Omental fat pad (tissue), 4 donors: ENCODE results near the gene C20orf96. TPM values are rescaled to one million over a fixed set of nuclear protein-coding genes. Genes with fewer than 3 reads are reported as not detected.

Experiments
- ATAC-seq: fragments of 150-250 bp; one replicate; pipeline ENCODE4 v1.9.1; 2016; ENCODE audit warnings: mild to moderate bottlenecking, moderate library complexity; ENCODE audit not compliant: low FRiP score
- DNase-seq: peaks from one replicate; pipeline ENCODE4 v3.0.0-alpha.2; 2019; ENCODE audit warnings: low spot score
- total RNA-seq, 4 donors: library from RNA; depleted of rRNA; stranded (reverse); fragments of >200 nt; gene quantifications; one replicate each; pipeline ENCODE4 v1.1.0, GENCODE V29; 2016
- TF ChIP-seq, protein P1 (sequence below), 3 donors: fragments of 450-650 bp; IDR thresholded peaks; one replicate each; pipeline ENCODE4 v1.5.1; 2016 to 2017; ENCODE audit warnings: antibody characterized with exemption in 3 of 3, mild to moderate bottlenecking in 3 of 3, moderate library complexity in 2 of 3

The C20orf96 gene
- total RNA-seq, 4 donors from 2014 or later = 1.4 to 3.0 (median 1.9) TPM

DNA sequence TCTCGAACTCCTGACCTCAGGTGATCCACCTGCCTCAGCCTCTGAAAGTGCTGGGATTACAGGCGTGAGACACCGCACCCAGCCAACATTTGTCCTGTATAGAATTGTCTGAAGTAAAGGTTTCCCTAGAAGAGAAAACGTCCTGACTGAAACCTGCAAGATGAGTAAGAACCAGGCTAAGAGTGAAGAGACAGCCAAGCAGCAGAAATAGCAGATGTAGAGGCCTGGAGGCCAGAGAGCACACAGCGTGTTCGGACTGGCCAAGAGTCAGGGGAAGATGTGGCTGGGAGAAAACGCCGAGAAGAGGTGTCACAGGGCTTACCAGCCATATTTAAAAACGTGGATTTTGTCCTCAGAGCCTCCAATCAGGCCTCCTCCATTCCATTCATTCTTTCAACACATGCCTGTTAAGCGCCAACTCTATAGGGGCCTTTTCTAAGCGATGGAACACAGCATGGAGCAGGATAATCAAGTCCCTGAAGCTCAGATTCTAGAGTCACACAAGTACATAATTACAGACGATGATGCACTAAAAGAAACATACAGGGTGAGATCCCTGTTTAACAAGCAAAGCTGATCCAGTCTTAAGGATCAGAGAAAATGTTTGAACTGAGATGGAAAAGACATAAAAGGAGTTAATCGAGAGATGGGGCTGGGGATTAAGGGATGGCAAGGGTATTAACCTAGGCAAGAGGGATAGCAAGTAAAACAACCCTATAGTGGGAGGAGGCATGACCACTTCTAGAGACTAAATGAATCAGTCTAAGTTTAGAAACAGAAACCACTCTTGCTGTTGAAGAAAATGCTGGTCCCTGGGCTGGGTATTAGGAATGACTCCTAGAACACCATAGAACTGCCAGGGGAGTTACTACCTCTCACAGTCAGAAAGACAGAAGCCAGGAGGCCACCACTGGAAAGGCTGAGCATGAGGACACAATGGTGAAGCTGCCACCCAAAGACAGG, 11.6 kb upstream of the C20orf96 start:
- ATAC-seq = no peak
- DNase-seq = no peak
- TF ChIP-seq, protein P1, sequence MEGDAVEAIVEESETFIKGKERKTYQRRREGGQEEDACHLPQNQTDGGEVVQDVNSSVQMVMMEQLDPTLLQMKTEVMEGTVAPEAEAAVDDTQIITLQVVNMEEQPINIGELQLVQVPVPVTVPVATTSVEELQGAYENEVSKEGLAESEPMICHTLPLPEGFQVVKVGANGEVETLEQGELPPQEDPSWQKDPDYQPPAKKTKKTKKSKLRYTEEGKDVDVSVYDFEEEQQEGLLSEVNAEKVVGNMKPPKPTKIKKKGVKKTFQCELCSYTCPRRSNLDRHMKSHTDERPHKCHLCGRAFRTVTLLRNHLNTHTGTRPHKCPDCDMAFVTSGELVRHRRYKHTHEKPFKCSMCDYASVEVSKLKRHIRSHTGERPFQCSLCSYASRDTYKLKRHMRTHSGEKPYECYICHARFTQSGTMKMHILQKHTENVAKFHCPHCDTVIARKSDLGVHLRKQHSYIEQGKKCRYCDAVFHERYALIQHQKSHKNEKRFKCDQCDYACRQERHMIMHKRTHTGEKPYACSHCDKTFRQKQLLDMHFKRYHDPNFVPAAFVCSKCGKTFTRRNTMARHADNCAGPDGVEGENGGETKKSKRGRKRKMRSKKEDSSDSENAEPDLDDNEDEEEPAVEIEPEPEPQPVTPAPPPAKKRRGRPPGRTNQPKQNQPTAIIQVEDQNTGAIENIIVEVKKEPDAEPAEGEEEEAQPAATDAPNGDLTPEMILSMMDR (IDR thresholded peaks at IDR 0.05) = no peak

DNA sequence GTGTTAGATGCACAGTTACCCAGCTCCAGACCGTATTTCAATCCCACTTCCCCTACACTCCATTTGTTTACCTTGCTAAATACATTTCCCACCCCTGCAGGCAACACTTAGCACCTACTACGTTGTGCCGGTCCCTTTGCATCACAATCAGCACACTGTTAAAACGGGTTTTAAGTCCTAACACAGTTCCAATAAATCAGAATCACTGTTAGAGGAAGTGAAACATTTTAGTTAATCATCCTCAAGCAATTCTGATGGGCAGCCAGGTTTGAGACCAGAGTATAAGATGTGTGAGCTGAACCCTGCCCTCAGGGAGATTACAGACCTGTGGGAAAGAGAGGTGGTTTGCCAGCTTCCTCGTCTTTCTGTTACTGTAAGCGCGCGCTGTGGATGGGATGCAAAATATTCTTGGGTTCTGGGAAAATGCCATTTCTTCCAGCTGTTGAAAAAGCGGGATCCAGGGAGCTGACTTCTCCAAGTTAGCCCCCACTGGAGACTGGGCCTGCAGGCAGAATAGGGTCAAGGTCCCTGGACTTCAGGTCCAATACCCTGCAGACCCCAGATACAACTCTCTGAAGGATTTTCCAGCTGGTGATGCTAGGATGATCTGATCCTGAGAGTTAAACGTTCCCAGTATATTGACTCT, 9.9 kb upstream of the C20orf96 start:
- ATAC-seq (no peak), DNase-seq (no peak)
- TF ChIP-seq, protein P1 (IDR thresholded peaks at IDR 0.05) = no peak

DNA sequence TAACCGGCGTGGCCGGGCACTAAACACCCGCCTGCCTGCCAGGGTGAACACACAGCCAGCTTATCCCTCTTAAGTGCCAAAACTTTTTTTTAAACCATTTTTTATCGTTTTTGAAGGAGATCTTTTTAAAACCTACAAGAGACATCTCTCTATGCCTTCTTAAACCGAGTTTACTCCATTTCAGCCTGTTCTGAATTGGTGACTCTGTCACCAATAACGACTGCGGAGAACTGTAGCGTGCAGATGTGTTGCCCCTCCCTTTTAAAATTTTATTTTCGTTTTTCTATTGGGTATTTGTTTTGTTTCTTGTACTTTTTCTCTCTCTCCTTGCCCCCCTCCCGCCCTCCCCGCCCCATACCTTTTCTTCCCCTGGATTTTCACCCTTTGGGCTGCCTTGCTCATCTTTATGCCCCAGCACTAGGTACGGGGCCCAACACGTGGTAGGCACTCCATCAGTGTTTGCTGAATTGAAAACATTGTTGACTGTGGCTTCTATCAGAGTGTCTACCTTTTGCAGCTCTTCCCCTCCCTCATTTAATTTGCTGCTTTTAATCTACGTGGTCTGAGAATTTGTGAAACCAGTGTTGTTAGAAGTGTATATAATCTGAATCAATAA, 8.3 kb upstream of the C20orf96 start:
- DNase-seq (no peak), ATAC-seq (no peak)

DNA sequence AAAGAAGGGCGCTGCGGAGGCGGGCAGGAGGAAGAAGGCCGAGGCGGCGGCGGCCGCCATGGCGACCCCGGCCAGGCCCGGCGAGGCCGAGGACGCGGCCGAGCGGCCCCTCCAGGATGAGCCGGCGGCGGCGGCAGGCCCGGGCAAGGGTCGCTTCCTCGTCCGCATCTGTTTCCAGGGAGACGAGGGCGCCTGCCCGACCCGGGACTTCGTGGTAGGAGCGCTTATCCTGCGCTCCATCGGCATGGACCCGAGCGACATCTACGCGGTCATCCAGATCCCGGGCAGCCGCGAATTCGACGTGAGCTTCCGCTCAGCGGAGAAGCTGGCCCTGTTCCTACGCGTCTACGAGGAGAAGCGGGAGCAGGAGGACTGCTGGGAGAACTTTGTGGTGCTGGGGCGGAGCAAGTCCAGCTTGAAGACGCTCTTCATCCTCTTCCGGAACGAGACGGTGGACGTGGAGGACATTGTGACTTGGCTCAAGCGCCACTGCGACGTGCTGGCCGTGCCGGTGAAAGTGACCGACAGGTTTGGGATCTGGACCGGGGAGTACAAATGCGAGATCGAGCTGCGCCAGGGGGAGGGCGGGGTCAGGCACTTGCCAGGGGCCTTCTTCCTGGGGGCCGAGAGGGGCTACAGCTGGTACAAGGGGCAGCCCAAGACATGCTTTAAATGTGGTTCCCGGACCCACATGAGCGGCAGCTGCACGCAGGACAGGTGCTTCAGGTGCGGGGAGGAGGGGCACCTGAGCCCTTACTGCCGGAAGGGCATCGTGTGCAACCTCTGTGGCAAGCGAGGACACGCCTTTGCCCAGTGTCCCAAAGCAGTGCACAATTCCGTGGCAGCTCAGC, 7.6 kb upstream of the C20orf96 start:
- no peak for DNase-seq
- TF ChIP-seq, protein P1 (IDR thresholded peaks at IDR 0.05) = no peak
- ATAC-seq = peak; percentile 3

More for the DNA sequence above, 8.3 kb upstream of the C20orf96 start:
- TF ChIP-seq, protein P1 (IDR thresholded peaks at IDR 0.05) = no peak

DNA sequence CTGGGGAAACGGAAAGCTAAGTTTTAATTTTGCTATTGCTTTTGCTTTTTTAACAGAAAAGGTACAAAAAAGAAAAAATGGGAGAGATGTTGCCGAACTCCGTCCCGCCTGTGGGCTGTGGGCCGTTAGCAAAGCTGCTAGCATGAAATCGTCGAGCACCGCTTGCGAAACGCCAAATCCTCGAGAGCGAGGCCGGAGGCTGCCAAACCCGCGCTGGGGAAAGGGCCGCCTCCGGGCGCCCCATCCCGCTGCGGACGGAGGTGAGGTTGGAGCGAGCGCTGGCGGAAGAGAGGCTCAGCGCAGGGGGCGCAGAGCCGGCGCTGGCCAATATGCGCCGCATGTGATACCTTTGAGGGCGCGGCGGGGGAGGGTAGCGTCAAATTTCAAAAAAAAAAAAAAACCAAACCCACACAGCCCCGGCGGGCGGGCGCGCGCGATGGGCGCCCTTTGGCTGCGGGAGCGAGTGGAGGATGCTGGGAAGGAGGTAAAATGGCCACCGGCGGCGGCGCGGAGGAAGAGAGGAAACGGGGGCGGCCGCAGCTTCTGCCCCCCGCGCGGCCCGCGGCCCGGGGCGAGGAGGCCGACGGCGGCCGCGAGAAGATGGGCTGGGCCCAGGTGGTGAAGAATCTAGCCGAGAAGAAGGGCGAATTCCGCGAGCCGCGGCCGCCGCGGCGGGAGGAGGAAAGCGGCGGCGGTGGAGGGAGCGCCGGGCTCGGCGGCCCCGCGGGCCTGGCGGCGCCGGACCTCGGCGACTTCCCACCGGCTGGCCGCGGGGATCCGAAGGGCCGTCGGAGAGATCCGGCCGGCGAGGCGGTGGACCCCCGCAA, 6.8 kb upstream of the C20orf96 start, which contains the start of gene ZCCHC3:
ZCCHC3 (plus strand) TSS at position 473 of the 827 bp plus-strand sequence; CDS start at position 490, 17 bp downstream.
- TF ChIP-seq, protein P1 (IDR thresholded peaks at IDR 0.05) = no peak
- DNase-seq (peak; percentile 58), ATAC-seq (peak; percentile 94)
